Colon (tissue), 2 donors: ENCODE measurements around the gene NADK2.
"Not testable (repeated sequence)": the region's sequence is repeated elsewhere in the genome, so short reads cannot be mapped to it uniquely, and the experiment has no call there.

Experiments
- FAIRE-seq: peaks from 2 replicates; lab custom pipeline; 2012; peaks lifted over from hg19 to GRCh38; lab: Jason Lieb, UNC
- donor health status: control.
- donor health status: control.

NADK2 gene

DNA sequence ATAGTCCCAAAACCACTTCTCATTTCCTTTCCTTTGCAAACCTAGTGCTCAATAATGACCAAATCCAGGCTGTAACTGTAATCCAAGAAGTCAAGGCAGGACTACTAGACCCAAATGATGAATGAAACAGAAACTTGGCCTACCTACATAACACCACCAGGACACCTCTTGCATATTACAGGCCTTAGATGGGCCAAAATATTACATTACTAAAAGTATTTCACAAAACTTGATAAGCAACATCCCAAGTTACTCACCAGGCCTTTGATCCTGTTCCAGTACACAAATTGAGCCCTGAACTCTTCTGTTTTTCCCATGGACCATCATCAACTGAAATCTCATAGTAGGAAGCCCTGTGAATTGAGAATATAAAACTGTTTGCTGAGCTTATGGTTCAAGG lies 34.8 kb downstream of the NADK2 start:
- FAIRE-seq: no peak

DNA sequence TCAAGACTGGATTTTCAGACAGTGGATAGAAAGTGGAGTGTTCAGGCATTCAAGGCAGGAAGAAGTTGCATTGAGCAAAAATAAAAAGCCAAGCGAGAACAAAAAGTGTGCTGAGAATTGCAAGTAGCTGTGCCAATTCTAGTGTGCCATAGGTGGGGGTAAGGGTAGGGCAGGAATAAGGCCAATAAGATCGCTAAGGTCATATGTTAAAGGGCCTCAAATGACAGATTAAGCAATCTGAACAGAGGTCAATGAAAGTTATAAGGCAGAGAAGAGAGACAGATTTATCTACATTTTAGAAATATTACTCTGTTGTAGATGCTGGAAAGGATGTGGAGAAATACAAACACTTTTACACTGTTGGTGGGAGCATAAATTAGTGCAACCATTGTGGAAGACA lies 36.4 kb downstream of the NADK2 start:
- FAIRE-seq: no peak

DNA sequence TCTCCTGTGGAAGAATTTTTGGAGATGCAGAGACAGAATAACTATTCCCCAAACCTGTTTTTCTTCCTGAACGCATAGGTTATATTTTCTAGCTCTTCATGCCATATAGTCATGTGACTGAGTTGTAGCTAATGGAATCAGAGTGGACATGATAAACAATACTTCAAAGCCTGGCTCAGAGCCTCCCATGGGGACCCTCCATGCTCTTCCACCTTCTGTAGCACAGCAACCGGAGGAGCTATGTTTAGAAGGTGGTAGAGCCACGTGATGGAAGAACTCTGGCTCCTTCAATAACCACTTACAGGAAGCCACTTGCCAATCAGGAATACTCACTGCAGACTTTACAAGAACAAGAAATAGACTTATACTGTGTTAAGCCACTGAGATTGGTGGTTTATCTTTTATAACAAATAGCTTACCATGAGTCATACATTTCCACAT lies 39.2 kb downstream of the NADK2 start:
- FAIRE-seq: no peak

DNA sequence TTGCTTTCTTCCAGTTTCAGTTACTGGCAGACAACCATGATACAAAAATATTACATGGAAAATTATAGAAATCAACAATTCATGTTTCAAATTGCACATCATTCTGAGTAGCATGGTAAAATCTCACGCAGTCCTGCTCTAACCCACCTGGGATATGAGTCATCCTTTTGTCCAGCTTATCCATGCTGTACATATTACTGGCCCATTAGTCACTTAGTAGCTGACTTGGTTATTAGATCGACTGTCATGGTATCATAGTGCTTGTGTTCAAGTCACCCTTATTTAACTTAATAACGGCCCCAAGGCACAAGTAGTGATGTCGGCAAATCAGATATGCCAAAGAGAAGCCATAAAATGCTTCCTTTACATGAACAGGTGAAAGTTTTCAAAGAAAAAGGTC lies 41.2 kb downstream of the NADK2 start:
- FAIRE-seq: no peak

DNA sequence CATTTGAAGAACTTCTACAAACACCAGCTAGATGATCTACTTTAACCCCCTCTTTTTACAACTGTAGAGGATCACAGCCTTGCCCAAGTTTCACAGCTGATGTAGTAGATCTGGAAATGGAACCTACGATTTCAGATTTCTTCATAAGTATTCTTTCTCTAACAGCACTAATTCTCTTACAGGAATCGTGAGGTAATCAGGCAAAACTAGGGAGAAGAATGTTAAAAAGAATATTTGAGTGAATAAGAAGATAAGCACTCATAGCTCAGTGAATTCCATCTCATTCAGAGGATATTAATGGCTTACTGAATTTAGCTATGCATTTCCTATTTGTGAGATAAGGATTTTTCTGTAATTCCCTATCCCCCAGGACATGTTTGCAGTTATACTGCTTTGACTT lies 42.1 kb downstream of the NADK2 start:
- FAIRE-seq: no peak

DNA sequence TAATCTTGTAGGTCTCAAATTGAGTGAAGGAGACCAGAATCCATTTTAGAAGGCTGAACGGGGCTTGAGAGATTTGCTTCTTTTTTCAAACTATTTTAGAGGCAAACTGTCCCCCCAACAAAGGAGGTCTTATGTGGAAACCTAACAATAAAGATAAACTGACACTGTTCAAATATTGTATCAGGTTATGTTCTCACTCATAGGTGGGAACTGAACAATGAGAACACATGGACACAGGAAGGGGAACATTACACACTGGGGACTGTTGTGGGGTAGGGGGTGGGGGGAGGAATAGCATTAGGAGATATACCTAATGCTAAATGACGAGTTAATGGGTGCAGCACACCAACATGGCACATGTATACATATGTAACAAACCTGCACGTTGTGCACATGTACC lies 42.9 kb downstream of the NADK2 start:
- not testable (repeated sequence) for FAIRE-seq

DNA sequence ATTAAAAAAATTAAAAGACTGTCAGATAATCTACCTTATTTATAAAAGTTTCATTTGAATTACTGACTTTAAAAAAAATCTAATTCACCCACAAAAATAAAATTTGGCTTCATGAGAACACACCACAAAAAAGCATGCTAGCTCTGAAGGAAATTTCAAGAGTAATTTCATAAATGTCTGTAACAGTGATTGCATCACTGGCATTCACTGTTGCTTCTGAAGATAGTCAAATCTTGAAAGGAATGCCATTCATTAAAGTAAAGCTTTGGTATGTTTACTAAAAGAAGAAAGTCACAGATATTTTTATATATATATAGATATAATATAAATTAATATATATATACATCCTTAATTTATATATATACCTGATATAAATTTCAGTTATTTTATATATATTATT lies 43.4 kb downstream of the NADK2 start:
- no peak for FAIRE-seq

DNA sequence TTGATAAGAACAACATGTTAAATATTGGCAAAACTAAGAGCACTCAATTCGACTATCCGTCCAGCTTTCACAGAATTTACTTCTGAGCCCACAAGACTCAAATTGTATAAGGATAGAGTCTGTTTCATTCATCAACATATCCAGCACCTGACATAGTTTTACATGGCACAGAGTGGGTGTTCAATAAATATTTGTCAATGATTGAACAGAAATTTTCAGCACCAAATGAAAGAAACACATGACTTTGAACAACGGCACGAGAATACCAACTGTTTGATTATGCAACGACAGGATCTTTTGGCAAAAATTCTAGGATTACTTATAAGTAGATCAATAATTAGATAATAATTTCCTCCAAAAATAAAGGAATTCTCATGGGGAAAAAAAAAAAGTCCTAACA lies 48.0 kb downstream of the NADK2 start:
- FAIRE-seq: peak; percentile 14

DNA sequence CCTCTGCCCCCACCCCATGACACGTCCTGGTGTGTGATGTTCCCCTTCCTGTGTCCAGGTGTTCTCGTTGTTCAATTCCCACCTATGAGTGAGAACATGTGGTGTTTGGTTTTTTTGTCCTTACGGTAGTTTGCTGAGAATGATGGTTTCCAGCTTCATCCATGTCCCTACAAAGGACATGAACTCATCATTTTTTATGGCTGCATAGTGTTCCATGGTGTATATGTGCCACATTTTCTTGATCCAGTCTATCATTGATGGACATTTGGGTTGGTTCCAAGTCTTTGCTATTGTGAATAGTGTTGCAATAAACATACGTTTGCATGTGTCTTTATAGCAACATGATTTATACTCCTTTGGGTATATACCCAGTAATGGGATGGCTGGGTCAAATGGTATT lies 57.3 kb downstream of the NADK2 start:
- not testable (repeated sequence) for FAIRE-seq

DNA sequence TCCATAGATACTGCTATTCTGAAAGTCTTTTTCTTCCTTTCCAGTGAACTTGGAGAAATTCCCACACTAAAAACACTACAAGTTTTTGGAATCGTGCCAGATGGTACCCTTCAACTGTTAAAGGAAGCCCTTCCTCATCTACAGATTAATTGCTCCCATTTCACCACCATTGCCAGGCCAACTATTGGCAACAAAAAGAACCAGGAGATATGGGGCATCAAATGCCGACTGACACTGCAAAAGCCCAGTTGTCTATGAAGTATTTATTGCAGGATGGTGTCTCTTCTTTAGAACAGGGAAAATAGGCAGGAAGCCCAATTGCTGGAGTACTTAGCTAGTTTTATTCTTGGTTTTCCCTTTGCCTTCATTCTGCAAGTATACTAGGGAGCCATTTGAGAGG lies 60.0 kb downstream of the NADK2 start:
- no peak for FAIRE-seq

DNA sequence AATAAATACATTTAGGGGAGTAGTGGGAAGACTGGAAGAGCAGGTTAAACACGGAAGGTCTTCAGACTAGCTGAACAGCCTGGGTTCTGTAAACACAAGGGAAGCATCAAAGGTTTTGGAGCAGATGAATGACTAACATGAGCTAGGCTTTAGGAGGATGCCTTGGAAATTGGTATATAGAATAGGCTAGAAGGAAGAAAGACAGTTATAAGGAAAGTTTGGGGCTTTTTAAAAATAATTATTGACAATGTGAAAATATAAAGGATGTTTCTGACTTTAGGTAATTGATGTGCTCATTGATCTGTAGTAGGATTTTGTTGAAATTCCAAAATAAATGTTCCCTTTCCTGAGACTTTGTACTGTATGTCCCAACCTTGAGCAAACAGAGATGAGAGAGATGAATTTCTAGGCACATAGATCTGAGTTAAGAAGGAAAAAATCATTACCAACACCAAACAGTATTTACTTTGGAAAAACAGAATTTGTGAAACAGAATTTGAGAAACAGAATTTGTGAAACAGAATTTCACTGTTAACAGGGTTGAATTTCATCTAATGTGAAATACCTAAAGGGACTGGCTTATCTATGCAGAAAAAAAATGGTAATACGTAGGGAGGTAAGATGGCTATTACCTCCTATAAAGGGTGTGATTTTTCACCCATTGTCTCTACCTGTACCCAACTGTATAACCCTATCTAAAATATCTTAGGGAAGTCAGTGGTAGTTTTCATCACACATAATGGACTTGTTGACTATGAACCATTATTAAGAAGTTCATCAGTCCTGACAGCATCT lies 61.0 kb downstream of the NADK2 start:
- FAIRE-seq: no peak

DNA sequence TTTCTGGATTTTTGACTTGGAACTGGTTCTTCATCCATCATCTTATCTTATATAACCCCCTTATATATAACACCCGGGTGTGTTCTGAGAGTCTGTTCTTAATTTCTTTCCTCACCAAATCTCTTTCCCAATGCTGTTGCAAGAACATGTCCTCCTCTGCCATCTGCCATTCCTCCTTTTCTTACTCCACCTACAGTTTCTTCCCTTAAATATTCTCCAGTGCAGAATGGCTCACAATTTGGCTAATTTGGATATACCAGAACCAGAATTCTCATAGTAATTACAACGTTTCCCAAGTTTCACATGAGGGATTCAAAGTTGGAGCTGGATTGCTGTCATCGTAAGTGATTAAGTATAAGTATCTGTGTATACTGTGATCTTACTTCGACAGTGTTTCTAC lies 61.8 kb downstream of the NADK2 start:
- no peak for FAIRE-seq

DNA sequence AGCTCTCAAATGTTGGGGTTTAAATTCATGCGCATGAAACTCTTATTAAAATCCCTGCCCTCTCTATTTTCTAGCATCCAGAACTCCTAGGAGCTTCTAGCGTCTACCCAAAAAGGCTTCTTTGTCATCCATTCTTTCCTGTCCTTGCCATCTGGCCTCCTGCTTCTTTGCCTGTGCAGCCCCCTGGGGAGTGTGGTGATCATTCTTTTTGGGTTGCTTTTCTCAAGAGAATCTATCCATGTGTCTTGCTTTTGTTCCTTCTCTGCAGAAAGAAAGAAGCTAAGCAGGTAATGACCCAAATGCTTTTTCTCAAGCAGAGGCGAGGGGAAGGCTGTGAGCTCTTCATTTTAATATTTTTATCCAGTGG lies 63.2 kb downstream of the NADK2 start:
- no peak for FAIRE-seq

DNA sequence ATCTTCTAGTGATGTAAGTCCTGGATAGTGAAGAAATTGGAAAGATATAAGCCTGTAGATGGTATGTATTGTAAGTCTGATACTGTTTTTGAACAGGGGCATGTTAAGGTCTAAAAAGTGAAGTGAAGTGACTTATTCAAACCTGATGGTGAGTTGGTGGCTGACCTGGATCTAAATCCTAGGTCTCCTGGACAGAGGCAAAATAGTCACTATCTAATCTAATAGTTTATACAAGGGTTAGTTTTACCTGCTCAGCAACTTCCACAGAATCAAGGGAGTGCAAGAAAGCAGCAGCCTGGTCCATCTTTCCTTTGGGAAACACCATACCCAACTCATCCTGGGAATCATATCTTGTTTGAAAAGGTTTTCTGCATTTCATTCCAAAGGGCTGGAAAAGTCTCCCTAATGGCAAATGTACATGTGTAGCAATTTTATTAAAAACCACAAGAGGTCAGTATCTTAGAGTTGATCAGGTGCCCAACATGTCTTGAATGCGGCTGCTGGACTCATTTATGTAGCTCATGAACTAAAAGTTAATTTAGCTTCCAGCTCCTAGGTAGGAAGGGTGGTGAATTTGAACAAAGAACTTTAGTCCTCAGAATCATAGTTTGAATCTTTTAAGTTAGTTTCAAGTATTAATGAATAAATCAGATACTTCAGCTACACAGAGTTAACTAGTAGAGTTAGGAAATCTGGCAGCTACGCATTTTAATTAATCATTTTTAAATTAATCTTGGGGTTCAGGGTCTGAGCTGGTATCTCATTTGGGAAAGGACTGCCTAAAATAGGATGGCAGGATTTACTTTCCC lies 63.8 kb downstream of the NADK2 start:
- no peak for FAIRE-seq

DNA sequence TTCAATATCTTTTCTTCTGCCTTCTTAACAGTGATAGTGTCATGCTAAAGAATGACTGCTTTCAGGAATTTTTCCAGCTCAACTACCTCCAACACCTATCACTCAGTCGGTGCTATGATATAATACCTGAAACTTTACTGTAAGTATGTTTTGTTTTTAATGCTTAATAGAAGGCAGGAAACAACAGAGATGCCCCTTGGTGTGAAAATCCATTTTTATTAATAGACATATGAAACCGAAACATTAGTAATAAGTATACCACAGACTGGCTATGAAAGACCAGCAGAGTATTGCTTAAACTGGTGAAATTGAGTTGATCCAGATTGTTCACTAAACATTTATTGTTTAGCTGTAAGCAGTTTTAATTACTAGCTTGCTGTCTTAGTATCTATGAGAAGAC lies 64.6 kb downstream of the NADK2 start:
- no peak for FAIRE-seq

DNA sequence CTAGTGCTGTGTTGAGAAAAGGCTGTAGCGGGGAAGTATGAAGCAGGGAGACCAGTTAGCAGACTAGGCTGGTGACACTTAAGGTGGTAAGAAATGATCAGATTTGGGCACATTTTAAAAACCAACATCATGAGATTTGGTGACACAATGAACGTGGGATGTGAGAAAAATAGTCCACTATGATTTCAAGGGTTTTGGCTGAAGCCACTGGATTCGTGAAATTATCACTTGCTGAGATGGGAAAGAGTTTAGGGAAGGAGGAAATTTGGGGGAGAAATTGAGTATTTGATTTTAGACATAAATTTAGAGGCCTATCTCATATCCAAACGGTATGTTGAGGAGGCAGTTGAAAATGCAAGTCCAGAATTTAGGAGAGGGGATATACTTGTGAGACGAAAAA lies 66.7 kb downstream of the NADK2 start:
- FAIRE-seq: no peak

DNA sequence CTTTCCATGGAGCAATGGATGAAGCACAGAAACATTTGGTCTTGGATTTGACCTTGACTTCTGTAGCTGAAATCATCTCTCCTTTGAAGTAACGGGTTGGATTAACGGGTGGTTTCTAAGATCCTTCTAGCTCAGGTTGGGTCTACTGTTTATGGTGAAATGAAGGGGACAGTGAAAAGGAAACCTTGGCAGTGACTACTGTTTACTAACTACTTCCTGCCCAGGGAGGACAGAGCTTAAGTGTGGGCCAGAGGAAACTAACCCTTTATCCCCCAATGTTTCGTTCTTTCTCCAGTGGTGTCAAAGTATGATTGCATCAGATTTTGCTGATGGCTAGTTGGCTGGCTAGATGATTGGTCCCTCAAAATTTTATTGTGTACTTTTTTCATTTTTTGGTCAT lies 67.6 kb downstream of the NADK2 start:
- no peak for FAIRE-seq

DNA sequence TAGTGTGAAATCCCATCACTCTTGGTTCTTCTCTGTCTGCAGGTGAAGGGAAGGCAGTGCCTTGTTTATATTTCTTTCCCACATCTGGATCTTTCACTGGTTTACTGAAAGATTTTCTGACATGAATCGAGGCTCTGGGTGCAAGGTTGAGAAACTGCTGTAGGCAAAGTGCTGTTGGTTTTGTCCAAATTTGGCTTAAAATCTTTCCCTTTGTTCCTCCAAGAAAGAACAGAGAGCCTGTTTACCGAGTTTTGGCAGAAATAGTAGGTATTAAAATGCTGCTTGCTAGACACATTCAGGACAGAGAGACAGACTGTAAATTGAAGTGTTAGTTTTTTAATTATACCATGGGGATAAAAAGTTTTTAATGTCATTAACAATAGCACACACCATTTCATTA lies 68.3 kb downstream of the NADK2 start:
- FAIRE-seq: no peak

DNA sequence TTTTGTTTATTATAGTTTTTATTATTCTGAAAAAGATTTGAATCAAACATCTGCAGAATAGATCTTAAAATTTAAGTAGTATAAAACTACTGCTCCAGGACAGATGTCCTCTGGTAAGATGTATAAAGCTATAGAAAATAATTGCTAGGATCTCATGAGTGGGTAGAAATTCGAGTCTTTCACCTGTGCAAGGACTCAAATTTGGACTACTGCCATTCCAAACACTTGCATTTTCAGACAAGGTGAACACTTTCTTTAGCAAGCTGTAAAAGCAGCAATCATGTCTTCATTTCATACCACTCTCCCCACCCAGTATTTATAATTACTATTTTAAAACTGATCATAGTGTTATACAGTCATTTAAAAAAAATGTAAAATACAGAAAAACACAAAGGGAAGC lies 69.1 kb downstream of the NADK2 start:
- no peak for FAIRE-seq

DNA sequence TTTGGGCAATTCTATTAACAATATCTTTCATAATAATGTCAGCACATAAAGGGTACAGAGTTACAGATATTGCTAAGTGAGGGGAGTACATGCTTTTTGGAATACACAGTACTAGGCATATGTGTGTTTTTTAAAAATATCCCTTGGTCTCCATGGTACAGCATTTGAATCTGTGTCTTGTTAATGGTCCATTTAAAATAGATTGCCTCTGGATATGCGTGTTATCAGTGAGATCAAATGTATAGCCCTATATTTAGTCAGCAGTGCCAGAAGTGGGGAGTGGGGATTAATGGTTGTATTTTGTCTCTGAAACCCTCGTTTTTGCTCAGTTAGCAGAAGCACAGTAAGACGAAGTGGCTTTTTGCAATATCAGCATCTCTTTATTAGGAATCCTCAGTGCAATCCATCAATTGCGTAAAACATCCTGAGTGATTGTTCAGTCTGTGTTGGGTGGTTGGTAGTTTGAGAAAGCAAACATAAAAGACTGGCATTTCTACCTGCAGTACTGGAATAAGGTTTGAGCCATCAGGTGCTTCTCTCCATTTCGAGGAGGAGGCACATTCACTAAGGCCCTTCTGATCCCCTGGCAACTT lies 70.8 kb downstream of the NADK2 start:
- no peak for FAIRE-seq

DNA sequence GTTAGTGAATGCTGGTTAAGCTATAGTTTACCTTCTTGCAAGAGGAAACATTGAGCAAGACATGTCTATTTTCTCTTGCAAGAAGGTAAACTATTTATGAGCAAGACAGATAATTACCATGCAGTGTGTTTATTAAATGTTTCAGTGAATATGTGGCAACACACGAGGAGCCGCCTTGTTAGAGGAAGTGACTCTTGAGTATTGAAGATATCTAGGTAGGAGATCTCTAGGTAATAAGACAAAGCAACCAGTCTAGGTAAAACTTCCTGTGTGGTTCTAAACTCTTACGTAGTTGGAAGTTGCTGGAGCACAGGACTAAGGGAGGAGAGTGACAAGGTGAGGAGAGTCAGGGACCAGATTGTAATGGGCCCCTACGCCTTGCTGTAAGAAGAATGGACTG lies 73.0 kb downstream of the NADK2 start:
- FAIRE-seq: no peak

DNA sequence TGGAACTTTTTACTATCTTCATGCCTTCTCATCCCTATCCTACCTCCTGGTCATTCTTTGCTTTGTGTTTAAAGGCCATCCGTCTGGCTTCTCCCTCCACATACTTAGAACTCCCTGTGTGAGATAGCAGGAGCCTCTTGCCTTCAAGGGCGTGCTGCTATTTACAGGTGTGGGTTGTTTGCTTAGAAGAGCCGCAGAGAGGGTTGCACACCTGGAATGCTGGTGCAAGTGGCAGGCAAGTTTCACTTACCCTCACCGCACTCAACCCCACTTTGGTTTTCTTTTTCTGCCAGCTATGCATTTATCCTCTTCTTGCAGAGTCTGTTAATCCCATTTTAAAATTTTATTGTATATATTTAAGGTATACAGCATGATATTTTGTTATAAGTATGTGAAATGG lies 77.3 kb downstream of the NADK2 start:
- FAIRE-seq: no peak

DNA sequence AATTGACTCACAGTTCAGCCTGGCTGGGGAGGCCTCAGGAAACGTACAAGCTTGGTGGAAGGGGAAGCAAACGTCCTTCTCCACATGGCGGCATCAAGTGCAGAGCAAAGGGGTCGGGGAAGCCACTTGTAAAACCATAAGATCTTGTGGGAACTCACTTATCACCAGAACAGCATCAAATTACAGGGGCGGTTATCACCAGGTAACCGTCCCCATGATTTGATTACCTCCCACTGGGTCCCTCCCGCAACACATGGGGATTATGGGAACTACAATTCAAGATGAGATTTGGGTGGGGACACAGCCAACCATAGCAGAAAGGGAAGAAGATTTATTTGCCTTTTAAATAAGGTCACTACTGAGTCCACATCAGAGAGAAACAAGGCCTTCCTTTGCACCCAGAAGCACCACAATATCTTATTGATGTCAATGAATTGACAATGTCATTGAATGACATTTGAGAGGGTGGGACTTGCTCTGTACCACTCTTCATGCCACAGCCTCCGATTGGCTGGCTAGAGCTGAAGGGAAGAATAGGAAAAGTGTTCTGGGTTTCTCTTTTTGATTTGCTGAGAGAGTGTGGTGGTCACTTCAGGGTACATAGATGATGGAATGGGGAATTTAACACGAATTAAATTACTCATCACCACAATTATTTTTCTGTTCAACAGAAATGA lies 78.8 kb downstream of the NADK2 start:
- no peak for FAIRE-seq
